LNCaP clone FGC (cell line): ENCODE data around the gene FZD7.

Source experiments
- DNase-seq: peaks from one replicate; pipeline ENCODE4 v3.0.0-alpha.2; 2011; ENCODE audit warnings: low read depth
- H3K4me3 ChIP-seq: 2 replicates; pipeline ENCODE4 v1.5.1; 2011; ENCODE audit warnings: mild to moderate bottlenecking, low read depth, low read length, control low read depth
- CTCF ChIP-seq: IDR thresholded peaks from 2 replicates; pipeline ENCODE4 v1.5.1; 2012; ENCODE audit warnings: mild to moderate bottlenecking; ENCODE audit not compliant: control insufficient read depth, insufficient read depth; ENCODE audit errors: extremely low read depth

Gene FZD7

GRCh38 chr2:202064171-202064880, 30.7 kb downstream of the FZD7 start:
- H3K4me3 ChIP-seq = no peak overlapping the region
- no peak for TF ChIP-seq CTCF
- peak; percentile 7 for DNase-seq

DNA sequence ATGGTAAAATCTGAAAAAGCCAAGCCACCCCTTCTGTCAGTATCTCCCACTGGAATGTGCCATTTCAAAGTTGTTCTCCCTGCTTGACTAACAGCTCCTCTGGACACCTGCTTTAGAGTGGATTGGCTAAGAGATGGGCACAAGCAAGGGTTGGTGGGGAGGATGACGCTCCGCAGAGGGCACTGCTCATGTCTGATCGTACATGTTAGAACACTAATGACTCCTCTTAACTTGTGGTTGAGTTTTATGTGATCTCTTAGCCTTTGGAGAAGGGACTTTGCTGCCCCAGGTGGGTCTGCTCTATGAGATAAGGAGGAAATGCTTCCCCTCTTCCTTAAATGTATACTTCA, 31.2 kb downstream of the FZD7 start:
- TF ChIP-seq CTCF = no peak
- no peak overlapping the region for H3K4me3 ChIP-seq
- no peak for DNase-seq

DNA sequence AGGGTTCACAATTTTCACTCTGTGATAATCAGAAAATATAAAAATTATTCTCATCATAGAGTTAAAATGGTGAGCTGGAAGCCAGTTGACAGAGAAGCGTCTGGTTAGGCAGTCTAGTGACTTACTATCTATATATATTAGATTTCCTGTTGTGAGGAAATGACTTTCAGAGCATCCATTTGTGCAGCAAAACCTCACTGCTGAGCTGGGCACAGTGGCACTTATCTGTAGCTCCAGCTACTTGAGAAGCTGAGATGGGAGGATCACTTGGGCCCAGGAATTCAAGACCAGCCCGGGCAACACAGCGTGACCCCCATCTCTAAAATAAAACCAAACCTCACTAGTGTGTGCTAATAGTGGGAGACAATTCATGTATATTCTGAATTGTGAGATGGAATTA, 32.2 kb downstream of the FZD7 start:
- TF ChIP-seq CTCF = no peak
- no peak overlapping the region for H3K4me3 ChIP-seq
- no peak for DNase-seq

GRCh38 chr2:202066875-202067274, 33.2 kb downstream of the FZD7 start:
- DNase-seq = no peak
- no peak overlapping the region for H3K4me3 ChIP-seq
- TF ChIP-seq CTCF = no peak

- no peak overlapping the region for H3K4me3 ChIP-seq
- no peak for TF ChIP-seq CTCF
- no peak for DNase-seq
Measured at GRCh38 chr2:202067589-202067988, 33.9 kb downstream of the FZD7 start.

- no peak for TF ChIP-seq CTCF
- H3K4me3 ChIP-seq = no peak overlapping the region
- no peak for DNase-seq
Measured at GRCh38 chr2:202069170-202070067, 35.8 kb downstream of the FZD7 start.
